ENCODE measurements around the gene TSPAN18.

The TSPAN18 gene

DNA sequence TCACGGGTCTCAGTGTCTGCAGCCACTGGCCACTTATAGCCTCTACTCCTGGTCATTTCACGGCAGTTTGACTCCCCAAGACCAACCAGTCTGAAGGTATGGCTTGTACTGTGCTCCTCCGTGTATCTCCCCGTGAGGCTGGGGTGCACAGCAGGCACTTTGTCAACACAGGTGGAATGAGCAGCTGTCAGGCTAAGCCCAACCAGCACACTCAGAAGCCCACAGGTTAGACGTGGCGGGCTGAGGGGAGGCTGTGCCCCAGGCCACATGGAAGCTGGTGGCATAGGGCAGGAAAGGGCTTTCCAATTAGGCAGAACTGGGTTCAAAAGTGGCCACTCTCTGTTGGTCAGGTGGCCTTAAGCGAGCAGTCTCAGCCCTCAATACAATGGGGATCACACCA lies 216.9 kb downstream of the TSPAN18 start:
- peaks cover 4% of the 10 kb centered on the region for H3K4me1 Mint-ChIP-seq
- peaks cover 55% of the 10 kb centered on the region for H3K27me3 Mint-ChIP-seq
- no peaks in the 10 kb centered on the region for H3K9me3 Mint-ChIP-seq
- no peak overlapping the region for H3K27ac Mint-ChIP-seq
- no peaks in the 10 kb centered on the region for H3K36me3 Mint-ChIP-seq
- no peak overlapping the region for H3K4me3 Mint-ChIP-seq
- CTCF ChIA-PET, result interaction anchor here (0.8 to 6.5 kb wide), 3 partner anchors 9 to 160 kb away, joined by 3 to 43 read pairs (median 3); no protein-coding TSS in a partner anchor
- DNase-seq, result no peak

GRCh38 chr11:44944181-44944852 lies 217.6 kb downstream of the TSPAN18 start:
- peaks cover 61% of the 10 kb centered on the region for H3K27me3 Mint-ChIP-seq
- H3K4me3 Mint-ChIP-seq, result no peak overlapping the region
- H3K27ac Mint-ChIP-seq, result no peak overlapping the region
- H3K36me3 Mint-ChIP-seq, result no peaks in the 10 kb centered on the region
- CTCF ChIA-PET, result interaction anchor here (4.8 to 6.5 kb wide), 2 partner anchors 7 to 160 kb away, joined by 43 to 46 read pairs; no protein-coding TSS in a partner anchor
- peaks cover 7% of the 10 kb centered on the region for H3K4me1 Mint-ChIP-seq
- H3K9me3 Mint-ChIP-seq, result no peaks in the 10 kb centered on the region
- DNase-seq, result no peak

- H3K4me1 Mint-ChIP-seq, result peaks cover 7% of the 10 kb centered on the region
- CTCF ChIA-PET, result interaction anchor here (2.7 to 6.5 kb wide), 3 partner anchors 8 to 159 kb away, joined by 13 to 46 read pairs (median 43); no protein-coding TSS in a partner anchor
- no peak overlapping the region for H3K4me3 Mint-ChIP-seq
- no peak for DNase-seq
- H3K36me3 Mint-ChIP-seq, result no peaks in the 10 kb centered on the region
- no peaks in the 10 kb centered on the region for H3K9me3 Mint-ChIP-seq
- H3K27ac Mint-ChIP-seq, result no peak overlapping the region
- H3K27me3 Mint-ChIP-seq, result peaks cover 67% of the 10 kb centered on the region
Observed at GRCh38 chr11:44944853-44945235, 218.1 kb downstream of the TSPAN18 start.

- DNase-seq, result no peak
- Mint-ChIP-seq H3K36me3 (no peaks in the 10 kb centered on the region), H3K27me3 (peaks cover 71% of the 10 kb centered on the region), H3K4me3 (no peak overlapping the region), H3K4me1 (peaks cover 3% of the 10 kb centered on the region), H3K9me3 (no peaks in the 10 kb centered on the region), H3K27ac (no peak overlapping the region)
- CTCF ChIA-PET, result interaction anchor here (2.7 to 6.5 kb wide), 3 partner anchors 8 to 158 kb away, joined by 13 to 46 read pairs (median 43); no protein-coding TSS in a partner anchor
Observed at GRCh38 chr11:44945666-44946065, 218.9 kb downstream of the TSPAN18 start.

DNA sequence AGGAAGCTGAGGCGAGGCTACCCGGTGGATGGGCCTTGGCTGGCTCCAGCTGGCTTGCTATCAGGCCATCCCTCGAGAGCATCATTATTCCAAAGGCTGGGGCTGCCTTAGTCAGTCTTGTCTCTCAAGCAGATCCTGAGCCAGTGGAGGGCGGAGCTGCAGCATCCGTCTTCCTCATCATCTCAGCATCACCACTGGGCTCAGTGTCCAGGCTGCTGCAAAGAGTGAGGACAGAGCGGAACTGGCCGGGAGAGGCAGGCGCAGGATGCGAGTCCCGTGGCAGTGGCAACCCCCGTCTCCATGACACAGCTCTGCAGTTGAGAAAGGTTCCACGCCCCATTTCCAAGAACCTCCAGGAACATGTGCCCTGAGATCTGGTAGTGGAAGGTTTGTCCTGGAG lies 219.5 kb downstream of the TSPAN18 start:
- Mint-ChIP-seq H3K9me3 (no peaks in the 10 kb centered on the region), H3K27ac (no peak overlapping the region), H3K36me3 (no peaks in the 10 kb centered on the region), H3K27me3 (peaks cover 71% of the 10 kb centered on the region), H3K4me1 (peaks cover 3% of the 10 kb centered on the region), H3K4me3 (no peak overlapping the region)
- CTCF ChIA-PET, result interaction anchor here (0.5 to 6.5 kb wide), 4 partner anchors 9 to 158 kb away, joined by 3 to 46 read pairs (median 28); no protein-coding TSS in a partner anchor
- no peak for DNase-seq

DNA sequence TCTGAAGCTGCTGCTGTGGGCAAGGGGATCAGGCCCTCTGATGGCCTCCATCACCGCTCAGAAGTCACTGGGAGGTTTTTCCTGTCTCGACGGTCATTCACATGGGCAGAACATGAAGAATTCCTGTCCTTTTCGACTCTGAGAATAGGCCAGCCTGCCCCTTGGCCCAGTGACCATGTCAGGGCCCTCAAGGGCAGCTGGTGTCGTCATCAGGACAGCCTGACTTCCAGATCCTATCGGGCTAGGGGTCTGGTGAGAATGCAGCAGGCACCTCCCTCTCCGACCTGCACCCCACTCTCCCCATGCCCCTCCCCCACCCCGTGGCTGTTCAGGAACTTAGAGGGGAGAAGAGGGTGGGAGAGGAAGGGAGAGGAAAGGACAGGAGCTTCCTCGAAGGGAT lies 220.4 kb downstream of the TSPAN18 start:
- Mint-ChIP-seq H3K4me1 (peaks cover 5% of the 10 kb centered on the region), H3K4me3 (no peak overlapping the region), H3K36me3 (no peaks in the 10 kb centered on the region), H3K9me3 (no peaks in the 10 kb centered on the region), H3K27me3 (peaks cover 79% of the 10 kb centered on the region), H3K27ac (no peak overlapping the region)
- CTCF ChIA-PET, result interaction anchor here (2.7 to 6.5 kb wide), 3 partner anchors 10 to 157 kb away, joined by 13 to 46 read pairs (median 43); no protein-coding TSS in a partner anchor
- DNase-seq, result no peak

- Mint-ChIP-seq H3K27ac (no peak overlapping the region), H3K9me3 (no peaks in the 10 kb centered on the region), H3K27me3 (peaks cover 76% of the 10 kb centered on the region), H3K4me3 (no peak overlapping the region), H3K4me1 (peaks cover 5% of the 10 kb centered on the region), H3K36me3 (no peaks in the 10 kb centered on the region)
- CTCF ChIA-PET, result interaction anchor here (0.8 to 6.5 kb wide), 4 partner anchors 11 to 163 kb away, joined by 4 to 46 read pairs (median 24); no protein-coding TSS in a partner anchor
- no peak for DNase-seq
Observed at GRCh38 chr11:44948155-44948554, 221.4 kb downstream of the TSPAN18 start.

GRCh38 chr11:44949160-44950030 lies 222.6 kb downstream of the TSPAN18 start:
- CTCF ChIA-PET, result interaction anchor here (0.8 to 1.5 kb wide), 5 partner anchors 8 to 154 kb away, joined by 3 to 7 read pairs (median 6); no protein-coding TSS in a partner anchor
- peaks cover 5% of the 10 kb centered on the region for H3K4me1 Mint-ChIP-seq
- no peak overlapping the region for H3K27ac Mint-ChIP-seq
- H3K27me3 Mint-ChIP-seq, result peaks cover 64% of the 10 kb centered on the region
- no peak for DNase-seq
- H3K36me3 Mint-ChIP-seq, result no peaks in the 10 kb centered on the region
- no peaks in the 10 kb centered on the region for H3K9me3 Mint-ChIP-seq
- H3K4me3 Mint-ChIP-seq, result peak overlapping the region; percentile 18

DNA sequence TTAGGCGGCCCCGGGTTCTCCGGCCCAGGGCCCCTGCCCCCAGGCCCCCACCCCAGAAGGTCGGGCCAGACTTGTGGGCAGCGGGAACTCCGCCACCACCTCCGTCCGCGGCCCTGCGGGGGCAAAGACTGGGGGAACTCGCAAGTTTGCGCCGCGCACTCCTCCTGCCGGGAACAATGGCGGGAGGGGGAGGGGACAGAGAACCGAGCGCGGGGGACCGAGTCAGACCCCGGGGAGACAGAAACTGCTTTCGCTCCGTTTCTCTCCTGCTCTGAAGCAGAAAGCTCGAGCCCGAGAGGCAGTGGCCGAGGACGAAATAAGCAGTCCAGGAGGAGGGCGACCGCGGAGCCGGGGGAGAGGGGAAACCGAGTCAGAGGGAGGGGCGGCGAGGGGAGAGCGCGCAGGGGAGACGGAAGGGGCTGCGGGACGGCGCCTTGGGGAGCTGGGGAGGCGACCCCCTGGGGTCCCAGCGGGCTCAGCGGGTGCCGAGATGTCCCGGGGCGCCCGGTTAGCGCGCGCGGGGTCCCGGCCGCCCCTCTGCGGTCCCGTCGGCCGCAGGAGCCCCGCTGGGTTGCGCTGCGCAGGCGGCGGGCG lies 223.4 kb downstream of the TSPAN18 start:
- H3K27me3 Mint-ChIP-seq, result peaks cover 65% of the 10 kb centered on the region
- H3K27ac Mint-ChIP-seq, result no peak overlapping the region
- no peak for DNase-seq
- H3K4me1 Mint-ChIP-seq, result peaks cover 5% of the 10 kb centered on the region
- H3K9me3 Mint-ChIP-seq, result no peaks in the 10 kb centered on the region
- H3K4me3 Mint-ChIP-seq, result peak overlapping the region; percentile 58
- H3K36me3 Mint-ChIP-seq, result no peaks in the 10 kb centered on the region
- CTCF ChIA-PET, result interaction anchor here (1.2 to 1.5 kb wide), 4 partner anchors 9 to 153 kb away, joined by 3 to 7 read pairs (median 6); no protein-coding TSS in a partner anchor

GRCh38 chr11:44950625-44951476 lies 224.1 kb downstream of the TSPAN18 start, which contains the start of gene TP53I11:
TP53I11 (minus strand) TSS chr11:44950883; CDS start chr11:44938335, 12,548 bp downstream.
- Mint-ChIP-seq H3K27ac (no peak within 1 kb of the TSS), H3K4me1 (peaks cover 5% of the 10 kb centered on the region), H3K4me3 (peak within 1 kb of the TSS; percentile 58), H3K36me3 (no peaks in the 10 kb centered on the region), H3K27me3 (peaks cover 71% of the 10 kb centered on the region), H3K9me3 (no peaks in the 10 kb centered on the region)
- peak; percentile 51 for DNase-seq
- CTCF ChIA-PET, result interaction anchor here (1.2 to 1.5 kb wide), 4 partner anchors 10 to 152 kb away, joined by 3 to 7 read pairs (median 6); no protein-coding TSS in a partner anchor

DNA sequence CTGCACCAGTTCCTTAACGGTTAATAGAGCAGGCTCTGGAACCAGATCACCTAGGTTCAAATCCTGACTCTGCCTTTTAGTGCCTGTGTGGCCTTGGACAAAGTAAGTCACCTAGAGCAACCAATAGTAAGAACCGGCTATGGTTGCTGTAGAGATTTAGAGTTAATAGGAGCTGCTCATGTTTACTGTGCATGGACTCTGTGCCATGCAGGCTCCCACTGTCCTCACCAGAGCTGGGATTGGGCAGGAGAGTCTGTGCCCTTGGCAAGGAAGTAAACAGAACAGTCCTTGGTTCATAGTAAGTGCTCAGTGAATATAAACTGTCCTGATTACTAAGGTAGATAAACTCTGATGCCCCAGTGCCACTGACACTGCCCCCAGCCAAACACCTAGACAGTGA lies 225.3 kb downstream of the TSPAN18 start:
- CTCF ChIA-PET, result interaction anchor here (1.0 to 2.5 kb wide), 5 partner anchors 9 to 156 kb away, joined by 3 to 8 read pairs (median 4); no protein-coding TSS in a partner anchor
- no peak overlapping the region for H3K27ac Mint-ChIP-seq
- no peak for DNase-seq
- H3K4me3 Mint-ChIP-seq, result no peak overlapping the region
- no peaks in the 10 kb centered on the region for H3K9me3 Mint-ChIP-seq
- no peaks in the 10 kb centered on the region for H3K36me3 Mint-ChIP-seq
- peaks cover 5% of the 10 kb centered on the region for H3K4me1 Mint-ChIP-seq
- H3K27me3 Mint-ChIP-seq, result peaks cover 59% of the 10 kb centered on the region

DNA sequence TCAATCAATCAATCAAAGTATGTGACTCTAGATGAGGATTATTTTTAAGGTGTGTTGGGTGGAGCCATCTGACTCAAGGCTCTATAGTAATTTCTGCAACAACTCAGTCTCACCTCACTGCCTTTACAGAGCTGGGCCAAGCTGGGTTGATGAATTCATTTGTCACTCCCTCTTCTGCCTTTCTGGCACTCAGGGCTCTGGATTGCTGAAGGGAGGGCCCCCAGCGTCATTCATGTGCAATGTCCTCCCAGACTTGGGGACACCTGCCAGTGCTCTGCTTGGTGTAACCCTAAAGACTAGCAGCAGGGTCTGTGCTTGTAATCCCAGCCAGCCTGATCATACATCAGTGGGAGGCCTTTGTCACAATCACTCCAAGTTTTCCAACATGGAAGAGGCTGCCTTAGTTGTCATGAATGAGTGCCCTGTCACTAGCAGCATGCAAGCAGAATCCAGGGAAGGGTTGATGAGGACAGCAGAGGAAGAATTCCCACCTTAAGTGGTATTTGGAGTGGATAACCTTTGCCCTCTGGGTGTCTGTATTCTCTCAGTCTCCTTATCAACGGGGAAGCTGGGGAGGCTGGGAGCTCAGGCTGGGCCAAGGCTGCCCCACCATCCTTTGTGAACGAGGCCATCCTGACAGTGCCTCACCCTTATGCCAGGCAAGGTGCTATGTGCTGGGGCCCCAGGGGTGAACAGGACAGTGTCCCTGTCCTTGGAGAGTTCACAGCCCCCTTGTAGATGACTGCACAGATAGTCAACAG lies 225.9 kb downstream of the TSPAN18 start:
- no peak for DNase-seq
- Mint-ChIP-seq H3K4me1 (peaks cover 5% of the 10 kb centered on the region), H3K27ac (no peak overlapping the region), H3K9me3 (no peaks in the 10 kb centered on the region), H3K27me3 (peaks cover 53% of the 10 kb centered on the region), H3K36me3 (no peaks in the 10 kb centered on the region), H3K4me3 (no peak overlapping the region)
- CTCF ChIA-PET, result interaction anchor here (1.0 to 2.5 kb wide), 5 partner anchors 9 to 156 kb away, joined by 3 to 8 read pairs (median 4); no protein-coding TSS in a partner anchor
